Measurements from ENCODE around the gene NOS2.

NOS2 gene

GRCh38 chr17:27818401-27819105, 18.2 kb upstream of the NOS2 start:
- DNase-seq, result no peak

- peak; percentile 13 for DNase-seq
Measured at GRCh38 chr17:27817731-27818130, 17.4 kb upstream of the NOS2 start.

GRCh38 chr17:27816946-27817345, 16.6 kb upstream of the NOS2 start:
- DNase-seq, result no peak

GRCh38 chr17:27811961-27812360, 11.6 kb upstream of the NOS2 start:
- no peak for DNase-seq

- peak; percentile 10 for DNase-seq
Measured at GRCh38 chr17:27810902-27811557, 10.7 kb upstream of the NOS2 start.

- no peak for DNase-seq
Measured at GRCh38 chr17:27810211-27810901, 10.0 kb upstream of the NOS2 start.

GRCh38 chr17:27809555-27809954, 9.2 kb upstream of the NOS2 start:
- no peak for DNase-seq

GRCh38 chr17:27808628-27809027, 8.3 kb upstream of the NOS2 start:
- no peak for DNase-seq

- DNase-seq, result no peak
Measured at GRCh38 chr17:27807567-27808470, 7.5 kb upstream of the NOS2 start.

GRCh38 chr17:27805520-27806146, 5.3 kb upstream of the NOS2 start:
- DNase-seq, result peak; percentile 82

GRCh38 chr17:27804113-27804512, 3.8 kb upstream of the NOS2 start:
- no peak for DNase-seq

GRCh38 chr17:27802962-27803680, 2.8 kb upstream of the NOS2 start:
- DNase-seq, result no peak

GRCh38 chr17:27802033-27802432, 1.7 kb upstream of the NOS2 start:
- DNase-seq, result no peak

GRCh38 chr17:27798376-27798775, 2.0 kb downstream of the NOS2 start:
- DNase-seq, result no peak

- no peak for DNase-seq
Measured at GRCh38 chr17:27797390-27798091, 2.8 kb downstream of the NOS2 start.

GRCh38 chr17:27793906-27794569, 6.3 kb downstream of the NOS2 start:
- DNase-seq, result no peak

GRCh38 chr17:27793168-27793905, 7.0 kb downstream of the NOS2 start:
- peak; percentile 18 for DNase-seq

GRCh38 chr17:27792095-27792494, 8.2 kb downstream of the NOS2 start:
- DNase-seq, result no peak

GRCh38 chr17:27788919-27789318, 11.4 kb downstream of the NOS2 start:
- no peak for DNase-seq
